ENCODE data around the gene VPS16.

DNA sequence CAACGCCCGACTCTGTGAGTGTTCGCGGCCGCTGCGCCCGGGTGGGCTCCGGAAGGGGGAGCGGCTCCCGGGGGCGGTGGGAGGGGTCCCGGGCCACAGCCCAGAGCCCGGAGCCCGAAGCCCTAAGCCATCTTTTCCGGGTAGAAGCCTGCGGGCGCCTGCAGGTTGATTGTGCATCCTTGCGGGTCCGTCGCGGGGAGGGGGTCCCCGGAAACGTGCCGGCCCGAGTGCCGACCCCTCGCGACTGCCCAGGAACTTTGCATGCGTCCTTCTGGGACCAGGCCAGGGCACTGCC, 33.1 kb downstream of the VPS16 start:
- TF ChIP-seq, protein P1, sequence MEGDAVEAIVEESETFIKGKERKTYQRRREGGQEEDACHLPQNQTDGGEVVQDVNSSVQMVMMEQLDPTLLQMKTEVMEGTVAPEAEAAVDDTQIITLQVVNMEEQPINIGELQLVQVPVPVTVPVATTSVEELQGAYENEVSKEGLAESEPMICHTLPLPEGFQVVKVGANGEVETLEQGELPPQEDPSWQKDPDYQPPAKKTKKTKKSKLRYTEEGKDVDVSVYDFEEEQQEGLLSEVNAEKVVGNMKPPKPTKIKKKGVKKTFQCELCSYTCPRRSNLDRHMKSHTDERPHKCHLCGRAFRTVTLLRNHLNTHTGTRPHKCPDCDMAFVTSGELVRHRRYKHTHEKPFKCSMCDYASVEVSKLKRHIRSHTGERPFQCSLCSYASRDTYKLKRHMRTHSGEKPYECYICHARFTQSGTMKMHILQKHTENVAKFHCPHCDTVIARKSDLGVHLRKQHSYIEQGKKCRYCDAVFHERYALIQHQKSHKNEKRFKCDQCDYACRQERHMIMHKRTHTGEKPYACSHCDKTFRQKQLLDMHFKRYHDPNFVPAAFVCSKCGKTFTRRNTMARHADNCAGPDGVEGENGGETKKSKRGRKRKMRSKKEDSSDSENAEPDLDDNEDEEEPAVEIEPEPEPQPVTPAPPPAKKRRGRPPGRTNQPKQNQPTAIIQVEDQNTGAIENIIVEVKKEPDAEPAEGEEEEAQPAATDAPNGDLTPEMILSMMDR (IDR thresholded peaks at IDR 0.05 in 8 of 11, conservative IDR thresholded peaks at IDR 0.05 in 3 of 11): no peak
- TF ChIP-seq POLR2A (IDR thresholded peaks at IDR 0.05): no peak
- TF ChIP-seq POLR2AphosphoS5 (IDR thresholded peaks at IDR 0.05): no peak

Data from spleen (tissue), 7 donors.